SK-N-SH treated with all-trans-retinoic acid at 6 μM for 48 hours (cell line): Measurements from ENCODE around the gene ST3GAL6.

Source experiments
- ATAC-seq: fragments of 200-7000 bp; cut with Tn5 transposase; 3 replicates; pipeline ENCODE4 v1.9.1; 2020; ENCODE audit warnings: mild to moderate bottlenecking, moderate library complexity
- BACH2 ChIP-seq: fragments of 250-450 bp; sonication (Bioruptor Pico); IDR thresholded peaks from 2 replicates; pipeline ENCODE4 v1.9.0; 2021; ENCODE audit warnings: mild to moderate bottlenecking, borderline replicate concordance
- CREB5 ChIP-seq: fragments of 250-450 bp; sonication (Bioruptor Pico); IDR thresholded peaks from 2 replicates; pipeline ENCODE4 v1.5.1; 2020; ENCODE audit warnings: low read depth, mild to moderate bottlenecking, moderate library complexity
- CSDC2 ChIP-seq: fragments of 250-450 bp; sonication (Bioruptor Pico); IDR thresholded peaks from 2 replicates; pipeline ENCODE4 v1.5.0; 2020; ENCODE audit warnings: mild to moderate bottlenecking, moderate library complexity
- ISL1 ChIP-seq: fragments of 250-450 bp; sonication (Bioruptor Pico); IDR thresholded peaks from 2 replicates; pipeline ENCODE4 v2.1.2; 2022; ENCODE audit warnings: mild to moderate bottlenecking, moderate library complexity
- PATZ1 ChIP-seq: fragments of 250-450 bp; sonication (Bioruptor Pico); IDR thresholded peaks from 2 replicates; pipeline ENCODE4 v1.8.0; 2020; ENCODE audit warnings: mild to moderate bottlenecking, moderate library complexity, borderline replicate concordance
- PPARA ChIP-seq: fragments of 250-450 bp; sonication (Bioruptor Pico); IDR thresholded peaks from 2 replicates; pipeline ENCODE4 v1.5.0; 2020; ENCODE audit warnings: mild to moderate bottlenecking, borderline replicate concordance
- RARB ChIP-seq: fragments of 250-450 bp; sonication (Bioruptor Pico); IDR thresholded peaks from 2 replicates; pipeline ENCODE4 v1.8.0; 2021; ENCODE audit warnings: mild to moderate bottlenecking, moderate library complexity
- SNAI2 ChIP-seq: fragments of 250-450 bp; sonication (Bioruptor Pico); IDR thresholded peaks from 2 replicates; pipeline ENCODE4 v1.5.0; 2020; ENCODE audit warnings: mild to moderate bottlenecking, moderate library complexity
- TCF4 ChIP-seq: fragments of 250-450 bp; sonication (Bioruptor Pico); IDR thresholded peaks from 2 replicates; pipeline ENCODE4 v1.8.0; 2021; ENCODE audit warnings: mild to moderate bottlenecking, moderate library complexity, borderline replicate concordance
- TOX ChIP-seq: fragments of 250-450 bp; sonication (Bioruptor Pico); IDR thresholded peaks from 2 replicates; pipeline ENCODE4 v1.8.0; 2021; ENCODE audit warnings: mild to moderate bottlenecking, moderate library complexity, borderline replicate concordance
- TSHZ2 ChIP-seq: fragments of 250-450 bp; sonication (Bioruptor Pico); IDR thresholded peaks from 2 replicates; pipeline ENCODE4 v1.5.0; 2020; ENCODE audit warnings: mild to moderate bottlenecking, moderate library complexity
- ZFP3 ChIP-seq: fragments of 250-450 bp; sonication (Bioruptor Pico); IDR thresholded peaks from 2 replicates; pipeline ENCODE4 v1.5.0; 2020; ENCODE audit warnings: mild to moderate bottlenecking, moderate library complexity
- ZFP30 ChIP-seq: fragments of 450-650 bp; formaldehyde crosslinking; IDR thresholded peaks from 2 replicates; pipeline ENCODE4 v1.5.0; 2022; ENCODE audit warnings: mild to moderate bottlenecking, moderate library complexity
- ZNF565 ChIP-seq: fragments of 450-650 bp; formaldehyde crosslinking; conservative IDR thresholded peaks from 2 replicates; pipeline ENCODE4 v1.5.0; 2020; ENCODE audit warnings: low read depth, mild to moderate bottlenecking, moderate library complexity
- ZNF70 ChIP-seq: fragments of 450-650 bp; formaldehyde crosslinking; IDR thresholded peaks from 2 replicates; pipeline ENCODE4 v1.5.0; 2020; ENCODE audit warnings: mild to moderate bottlenecking, moderate library complexity

The ST3GAL6 gene

GRCh38 chr3:98806521-98806920 lies 43.4 kb downstream of the ST3GAL6 start:
- TF ChIP-seq CSDC2 (CRISPR knock-in tag) (no peak), ZFP3 (CRISPR knock-in tag) (no peak), BACH2 (CRISPR knock-in tag) (no peak), RARB (CRISPR knock-in tag) (no peak), ZNF70 (CRISPR knock-in tag) (no peak), TSHZ2 (CRISPR knock-in tag) (no peak), PPARA (CRISPR knock-in tag) (no peak), PATZ1 (no peak), ISL1 (CRISPR knock-in tag) (no peak)
- ATAC-seq, result 0 out of 3 replicates have a peak, but pooled peaks have one; percentile 26

- no peak for ATAC-seq
- no peak for TF ChIP-seq TSHZ2 (CRISPR knock-in tag)
- no peak for TF ChIP-seq CREB5 (CRISPR knock-in tag)
- TF ChIP-seq PATZ1, result no peak
- no peak for TF ChIP-seq ZNF565 (CRISPR knock-in tag)
- TF ChIP-seq, all 23 proteins: peak for 0
Observed at GRCh38 chr3:98807011-98807410, 43.9 kb downstream of the ST3GAL6 start.

GRCh38 chr3:98807561-98807960 lies 44.4 kb downstream of the ST3GAL6 start:
- TF ChIP-seq SNAI2 (CRISPR knock-in tag), result no peak
- no peak for TF ChIP-seq TOX

GRCh38 chr3:98808071-98808470 lies 44.9 kb downstream of the ST3GAL6 start:
- TF ChIP-seq TSHZ2 (CRISPR knock-in tag) (no peak), ISL1 (CRISPR knock-in tag) (no peak), ZNF70 (CRISPR knock-in tag) (no peak), CSDC2 (CRISPR knock-in tag) (no peak), ZFP30 (no peak), TCF4 (CRISPR knock-in tag) (no peak)
- TF ChIP-seq, all 23 proteins: peak for 0
- no peak for ATAC-seq

More at GRCh38 chr3:98807561-98807960, 44.4 kb downstream of the ST3GAL6 start:
- no peak for ATAC-seq
